Liver (tissue), 9 donors: Measurements from ENCODE around the gene UPP1. TPM values are rescaled to one million over a fixed set of nuclear protein-coding genes. Genes with fewer than 3 reads are reported as not detected.

Experiments used
- DNase-seq: peaks from one replicate; pipeline ENCODE4 v3.0.0-alpha.2; 2017; ENCODE audit warnings: low spot score
- H3K27ac ChIP-seq, 2 donors: one replicate each; pipeline ENCODE4 v1.7.0; 2013; ENCODE audit warnings: inconsistent platforms in 2 of 2, low read length in 2 of 2, control low read depth in 1 of 2, low read depth in 1 of 2, mild to moderate bottlenecking in 1 of 2
- H3K27me3 ChIP-seq, 4 donors: one replicate each; pipeline versions ENCODE4 v1.6.1 to v1.7.0; 2013; ENCODE audit warnings: low read length in 3 of 4, inconsistent platforms in 1 of 4, mild to moderate bottlenecking in 1 of 4, moderate library complexity in 1 of 4; ENCODE audit not compliant: control insufficient read depth in 4 of 4, insufficient read depth in 4 of 4
- H3K36me3 ChIP-seq, 4 donors: one replicate each; pipeline versions ENCODE4 v1.6.1 to v1.7.0; 2013; ENCODE audit warnings: low read length in 3 of 4, mild to moderate bottlenecking in 3 of 4, low read depth in 1 of 4, moderate library complexity in 1 of 4; ENCODE audit not compliant: control insufficient read depth in 4 of 4, insufficient read depth in 3 of 4
- H3K4me1 ChIP-seq, 4 donors: one replicate each; pipeline versions ENCODE4 v1.6.1 to v1.7.0; 2013; ENCODE audit warnings: low read length in 3 of 4, mild to moderate bottlenecking in 3 of 4, moderate library complexity in 1 of 4; ENCODE audit not compliant: control insufficient read depth in 4 of 4, insufficient read depth in 4 of 4
- H3K4me3 ChIP-seq, 3 donors: one replicate each; pipeline versions ENCODE4 v1.6.1 to v1.7.0; 2013; ENCODE audit warnings: low read length in 3 of 3, control low read depth in 1 of 3, low read depth in 1 of 3, mild to moderate bottlenecking in 1 of 3
- H3K9ac ChIP-seq, 2 donors: one replicate each; pipeline ENCODE4 v1.7.0; 2013; ENCODE audit warnings: low read length in 2 of 2, mild to moderate bottlenecking in 2 of 2, moderate library complexity in 2 of 2, control low read depth in 1 of 2, low read depth in 1 of 2
- H3K9me3 ChIP-seq, 4 donors: one replicate each; pipeline versions ENCODE4 v1.6.1 to v1.7.0; 2013; ENCODE audit warnings: low read length in 3 of 4; ENCODE audit not compliant: control insufficient read depth in 4 of 4
- CTCF ChIP-seq: fragments of 150-350 bp; IDR thresholded peaks from 2 replicates; pipeline ENCODE4 v1.5.1; 2017; ENCODE audit warnings: improper control_type of control experiment, low read depth, low read length; ENCODE audit not compliant: missing input control
- EGR1 ChIP-seq, 2 donors: IDR thresholded peaks; 2 replicates each; pipeline ENCODE4 v1.6.1; 2016 to 2018; ENCODE audit warnings: antibody characterized with exemption in 2 of 2, low read depth in 2 of 2
- FOXA1 ChIP-seq: IDR thresholded peaks from 2 replicates; pipeline ENCODE4 v1.6.1; 2016; ENCODE audit warnings: antibody characterized with exemption
- FOXA2 ChIP-seq: IDR thresholded peaks from 2 replicates; pipeline ENCODE4 v1.6.1; 2016; ENCODE audit warnings: antibody characterized with exemption
- GABPA ChIP-seq, 2 donors: IDR thresholded peaks in 1 of 2; conservative IDR thresholded peaks in 1 of 2; 2 replicates each; pipeline ENCODE4 v1.6.1; 2016; ENCODE audit warnings: antibody characterized with exemption in 2 of 2, mild to moderate bottlenecking in 1 of 2, moderate library complexity in 1 of 2
- HNF4A ChIP-seq, 2 donors: conservative IDR thresholded peaks; 2 replicates each; pipeline ENCODE4 v1.6.1; 2016; ENCODE audit warnings: antibody characterized with exemption in 2 of 2, mild to moderate bottlenecking in 2 of 2
- JUND ChIP-seq, 2 donors: IDR thresholded peaks; 2 replicates each; pipeline ENCODE4 v1.6.1; 2016; ENCODE audit warnings: antibody characterized with exemption in 2 of 2
- NR2F2 ChIP-seq: IDR thresholded peaks from 2 replicates; pipeline ENCODE4 v1.6.1; 2016; ENCODE audit warnings: antibody characterized with exemption
- RAD21 ChIP-seq, 2 donors: IDR thresholded peaks; 2 replicates each; pipeline ENCODE4 v1.6.1; 2016; ENCODE audit warnings: antibody characterized with exemption in 2 of 2, mild to moderate bottlenecking in 2 of 2
- RXRA ChIP-seq, 2 donors: IDR thresholded peaks; 2 replicates each; pipeline ENCODE4 v1.6.1; 2017 to 2018; ENCODE audit warnings: antibody characterized with exemption in 2 of 2, mild to moderate bottlenecking in 1 of 2
- SP1 ChIP-seq: IDR thresholded peaks from 2 replicates; pipeline ENCODE4 v1.6.1; 2018; ENCODE audit warnings: antibody characterized with exemption, mild to moderate bottlenecking
- TAF1 ChIP-seq: conservative IDR thresholded peaks from 2 replicates; pipeline ENCODE4 v1.6.1; 2016; ENCODE audit warnings: antibody characterized with exemption, mild to moderate bottlenecking
- YY1 ChIP-seq: IDR thresholded peaks from 2 replicates; pipeline ENCODE4 v1.6.1; 2016; ENCODE audit warnings: antibody characterized with exemption, mild to moderate bottlenecking
- WGBS: extraction: QIAGEN DNeasy Blood & Tissue Kit; methylation state at CpG from one replicate; pipeline ENCODE4 v1.1.7; 2013; 5-methylcytosine and 5-hydroxymethylcytosine counted together
- polyA plus RNA-seq, 2 donors: library from polyadenylated mRNA; stranded (reverse) in 1 of 2; unstranded in 1 of 2; fragments of 200-250 nt in 1 of 2; fragments of >200 nt in 1 of 2; fragmentation: Nextera tagmentation in 1 of 2; extraction: Ambion mirVana in 1 of 2; gene quantifications; one replicate each; pipeline versions ENCODE4 v1.2.1 to v1.2.3, GENCODE V29; 2013 to 2015
- total RNA-seq, 2 donors: library from RNA; depleted of rRNA; stranded (reverse); fragments of >200 nt; gene quantifications; one replicate each; pipeline ENCODE4 v1.2.3, GENCODE V29; 2014
- TF ChIP-seq, protein P1 (sequence below): IDR thresholded peaks from 2 replicates; pipeline ENCODE4 v1.6.1; 2016; ENCODE audit warnings: antibody characterized with exemption, mild to moderate bottlenecking
- TF ChIP-seq, protein P2 (sequence below): IDR thresholded peaks from 2 replicates; pipeline ENCODE4 v1.6.1; 2016; ENCODE audit warnings: antibody characterized with exemption
- TF ChIP-seq, protein P3 (sequence below): IDR thresholded peaks from 2 replicates; pipeline ENCODE4 v1.6.1; 2016; ENCODE audit warnings: antibody characterized with exemption
- TF ChIP-seq, protein P4 (sequence below): IDR thresholded peaks from 2 replicates; pipeline ENCODE4 v1.6.1; 2016; ENCODE audit warnings: antibody characterized with exemption
- donor health status: healthy.
- donor health status: healthy.
- donor health status: healthy.
- donor health status: healthy.
- donor health status: healthy.

UPP1 gene
- total and polyA plus RNA-seq, 4 donors: 3.1 to 18.8 (median 9.1) TPM

DNA sequence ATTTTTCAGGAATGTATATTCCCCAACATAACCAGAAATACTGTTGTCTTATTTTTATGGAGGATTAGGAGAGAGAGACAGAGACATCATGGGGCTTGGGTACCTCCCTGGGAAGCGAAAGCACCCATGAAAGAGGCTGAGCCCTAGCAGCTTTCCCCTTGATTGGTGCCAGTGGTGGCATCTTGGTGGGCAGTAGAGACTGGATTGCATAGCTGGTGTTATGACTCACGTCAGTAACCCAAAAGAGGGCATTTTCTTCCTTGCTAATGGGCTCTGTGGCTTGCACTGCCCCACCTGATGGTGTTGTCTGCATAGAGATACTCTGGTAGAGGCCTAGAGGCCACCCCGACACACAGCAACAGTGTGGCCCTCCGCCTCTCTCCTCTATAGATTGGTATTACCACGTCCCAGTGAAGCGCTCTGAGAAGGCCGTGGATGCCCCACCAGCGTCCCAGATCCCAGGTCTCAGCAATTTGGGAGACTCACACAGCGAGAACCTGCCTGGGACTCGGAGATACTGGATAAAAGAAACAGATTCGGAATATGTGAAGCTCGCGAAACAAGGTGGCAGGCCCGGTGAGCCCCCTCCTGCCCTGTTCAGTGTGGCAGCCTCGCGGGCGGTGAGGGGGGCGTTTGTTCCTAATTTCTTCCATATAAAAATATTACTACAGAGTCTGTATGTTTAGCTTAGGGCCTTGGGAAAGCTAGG, 48.0 kb upstream of the UPP1 start (continued):
- TF ChIP-seq SP1 (no peak), RXRA (IDR thresholded peaks at IDR 0.05) (no peak), FOXA2 (no peak)
- TF ChIP-seq, protein P1, sequence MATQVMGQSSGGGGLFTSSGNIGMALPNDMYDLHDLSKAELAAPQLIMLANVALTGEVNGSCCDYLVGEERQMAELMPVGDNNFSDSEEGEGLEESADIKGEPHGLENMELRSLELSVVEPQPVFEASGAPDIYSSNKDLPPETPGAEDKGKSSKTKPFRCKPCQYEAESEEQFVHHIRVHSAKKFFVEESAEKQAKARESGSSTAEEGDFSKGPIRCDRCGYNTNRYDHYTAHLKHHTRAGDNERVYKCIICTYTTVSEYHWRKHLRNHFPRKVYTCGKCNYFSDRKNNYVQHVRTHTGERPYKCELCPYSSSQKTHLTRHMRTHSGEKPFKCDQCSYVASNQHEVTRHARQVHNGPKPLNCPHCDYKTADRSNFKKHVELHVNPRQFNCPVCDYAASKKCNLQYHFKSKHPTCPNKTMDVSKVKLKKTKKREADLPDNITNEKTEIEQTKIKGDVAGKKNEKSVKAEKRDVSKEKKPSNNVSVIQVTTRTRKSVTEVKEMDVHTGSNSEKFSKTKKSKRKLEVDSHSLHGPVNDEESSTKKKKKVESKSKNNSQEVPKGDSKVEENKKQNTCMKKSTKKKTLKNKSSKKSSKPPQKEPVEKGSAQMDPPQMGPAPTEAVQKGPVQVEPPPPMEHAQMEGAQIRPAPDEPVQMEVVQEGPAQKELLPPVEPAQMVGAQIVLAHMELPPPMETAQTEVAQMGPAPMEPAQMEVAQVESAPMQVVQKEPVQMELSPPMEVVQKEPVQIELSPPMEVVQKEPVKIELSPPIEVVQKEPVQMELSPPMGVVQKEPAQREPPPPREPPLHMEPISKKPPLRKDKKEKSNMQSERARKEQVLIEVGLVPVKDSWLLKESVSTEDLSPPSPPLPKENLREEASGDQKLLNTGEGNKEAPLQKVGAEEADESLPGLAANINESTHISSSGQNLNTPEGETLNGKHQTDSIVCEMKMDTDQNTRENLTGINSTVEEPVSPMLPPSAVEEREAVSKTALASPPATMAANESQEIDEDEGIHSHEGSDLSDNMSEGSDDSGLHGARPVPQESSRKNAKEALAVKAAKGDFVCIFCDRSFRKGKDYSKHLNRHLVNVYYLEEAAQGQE: no peak

GRCh38 chr7:48041653-48041970, 47.5 kb upstream of the UPP1 start:
- no peak for DNase-seq
- H3K36me3 ChIP-seq: no peaks in the 10 kb centered on the region
- H3K4me3 ChIP-seq: no peak overlapping the region

More at GRCh38 chr7:48041653-48041970, 47.5 kb upstream of the UPP1 start:
- Histone ChIP-seq H3K9me3 (no peaks in the 10 kb centered on the region), H3K27me3 (peaks cover 0 to 6% (median 1%) of the 10 kb centered on the region in 4 donors), H3K4me1 (no peaks in the 10 kb centered on the region), H3K9ac (no peak overlapping the region), H3K27ac (no peak overlapping the region)
- TF ChIP-seq, protein P2, sequence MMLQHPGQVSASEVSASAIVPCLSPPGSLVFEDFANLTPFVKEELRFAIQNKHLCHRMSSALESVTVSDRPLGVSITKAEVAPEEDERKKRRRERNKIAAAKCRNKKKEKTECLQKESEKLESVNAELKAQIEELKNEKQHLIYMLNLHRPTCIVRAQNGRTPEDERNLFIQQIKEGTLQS: no peak
- TF ChIP-seq FOXA2: no peak
- TF ChIP-seq TAF1: no peak
- TF ChIP-seq, protein P1: no peak
- TF ChIP-seq, protein P3, sequence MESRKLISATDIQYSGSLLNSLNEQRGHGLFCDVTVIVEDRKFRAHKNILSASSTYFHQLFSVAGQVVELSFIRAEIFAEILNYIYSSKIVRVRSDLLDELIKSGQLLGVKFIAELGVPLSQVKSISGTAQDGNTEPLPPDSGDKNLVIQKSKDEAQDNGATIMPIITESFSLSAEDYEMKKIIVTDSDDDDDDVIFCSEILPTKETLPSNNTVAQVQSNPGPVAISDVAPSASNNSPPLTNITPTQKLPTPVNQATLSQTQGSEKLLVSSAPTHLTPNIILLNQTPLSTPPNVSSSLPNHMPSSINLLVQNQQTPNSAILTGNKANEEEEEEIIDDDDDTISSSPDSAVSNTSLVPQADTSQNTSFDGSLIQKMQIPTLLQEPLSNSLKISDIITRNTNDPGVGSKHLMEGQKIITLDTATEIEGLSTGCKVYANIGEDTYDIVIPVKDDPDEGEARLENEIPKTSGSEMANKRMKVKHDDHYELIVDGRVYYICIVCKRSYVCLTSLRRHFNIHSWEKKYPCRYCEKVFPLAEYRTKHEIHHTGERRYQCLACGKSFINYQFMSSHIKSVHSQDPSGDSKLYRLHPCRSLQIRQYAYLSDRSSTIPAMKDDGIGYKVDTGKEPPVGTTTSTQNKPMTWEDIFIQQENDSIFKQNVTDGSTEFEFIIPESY: no peak
- no peak for TF ChIP-seq GABPA (IDR thresholded peaks at IDR 0.05 in 1 of 2, conservative IDR thresholded peaks at IDR 0.05 in 1 of 2)
- no peak for TF ChIP-seq JUND (IDR thresholded peaks at IDR 0.05)
- TF ChIP-seq HNF4A (conservative IDR thresholded peaks at IDR 0.05): no peak
- TF ChIP-seq, protein P4, sequence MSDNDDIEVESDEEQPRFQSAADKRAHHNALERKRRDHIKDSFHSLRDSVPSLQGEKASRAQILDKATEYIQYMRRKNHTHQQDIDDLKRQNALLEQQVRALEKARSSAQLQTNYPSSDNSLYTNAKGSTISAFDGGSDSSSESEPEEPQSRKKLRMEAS: no peak
- no peak for TF ChIP-seq RAD21 (IDR thresholded peaks at IDR 0.05)
- TF ChIP-seq YY1: no peak
- TF ChIP-seq FOXA1: no peak
- TF ChIP-seq EGR1 (IDR thresholded peaks at IDR 0.05; ENCODE audit: low read depth in 2 of 2): no peak
- no peak for TF ChIP-seq CTCF
- TF ChIP-seq SP1: no peak
- no peak for TF ChIP-seq NR2F2
- no peak for TF ChIP-seq RXRA (IDR thresholded peaks at IDR 0.05)
- 76% methylated on average over 3 of the region's 3 CpGs for WGBS
